SU-DHL-6 (cell line): Measurements from ENCODE around the gene PPP2R5C.

ENCODE experiments used
- H2AFZ ChIP-seq: fragments of 200-600 bp; sonication (generic); 2 replicates; pipeline ENCODE4 v1.6.1; 2014; ENCODE audit warnings: low read depth, mild to moderate bottlenecking, moderate library complexity, mixed read lengths, antibody characterized with exemption, low read length; ENCODE audit not compliant: severe bottlenecking
- H3F3A ChIP-seq: fragments of 200-600 bp; shearing (Covaris generic); 2 replicates; pipeline ENCODE4 v1.6.0; 2016; ENCODE audit warnings: antibody characterized with exemption, mild to moderate bottlenecking; ENCODE audit not compliant: insufficient read depth
- H3K27ac ChIP-seq: fragments of 200-600 bp; sonication (generic); 2 replicates; pipeline ENCODE4 v1.5.1; 2016; ENCODE audit warnings: low read depth, mild to moderate bottlenecking, low read length, moderate library complexity, mixed read lengths
- H3K27me3 ChIP-seq: fragments of 200-600 bp; sonication (generic), shearing (Covaris generic); 2 replicates; pipeline ENCODE4 v1.6.0; 2014; ENCODE audit warnings: mild to moderate bottlenecking, low read length
- H3K36me3 ChIP-seq: fragments of 200-600 bp; sonication (generic); 2 replicates; pipeline ENCODE4 v1.6.1; 2014; ENCODE audit warnings: mild to moderate bottlenecking, low read length, mixed read lengths
- H3K4me2 ChIP-seq: fragments of 300-600, 200-600 bp; shearing (Covaris generic), sonication (generic); 2 replicates; pipeline ENCODE4 v1.6.0; 2014; ENCODE audit warnings: low read length, low read depth, mild to moderate bottlenecking; ENCODE audit not compliant: poor library complexity, severe bottlenecking
- H3K4me3 ChIP-seq: fragments of 200-600 bp; sonication (generic); 2 replicates; pipeline ENCODE4 v1.5.1; 2014; ENCODE audit warnings: antibody characterized with exemption, low read length, mild to moderate bottlenecking, mixed read lengths; ENCODE audit not compliant: insufficient read depth, poor library complexity, severe bottlenecking
- H3K79me2 ChIP-seq: fragments of 200-600 bp; sonication (generic); 2 replicates; pipeline ENCODE4 v1.6.1; 2014; ENCODE audit warnings: mild to moderate bottlenecking, low read length, moderate library complexity; ENCODE audit not compliant: insufficient read depth
- H3K9ac ChIP-seq: fragments of 200-600 bp; sonication (generic); 2 replicates; pipeline ENCODE4 v1.7.0; 2014; ENCODE audit warnings: mild to moderate bottlenecking, low read length
- H3K9me2 ChIP-seq: fragments of 200-600 bp; sonication (generic); replicated peaks from 2 replicates; pipeline ENCODE4 v1.6.1; 2014; ENCODE audit warnings: low read length; ENCODE audit not compliant: insufficient read depth
- H3K9me3 ChIP-seq: fragments of 200-600 bp; sonication (generic); 2 replicates; pipeline ENCODE4 v1.6.1; 2014; ENCODE audit warnings: low read length, mixed read lengths; ENCODE audit not compliant: insufficient read depth
- H4K20me1 ChIP-seq: fragments of 200-600 bp; sonication (generic); 2 replicates; pipeline ENCODE4 v1.6.1; 2014; ENCODE audit warnings: low read depth, mild to moderate bottlenecking, antibody characterized with exemption, low read length, moderate library complexity, mixed read lengths
- EZH2phosphoT487 ChIP-seq: fragments of 200-600 bp; sonication (generic), shearing (Covaris generic); conservative IDR thresholded peaks from 2 replicates; pipeline ENCODE4 v1.6.1; 2018; ENCODE audit warnings: mild to moderate bottlenecking, antibody characterized with exemption, low read length, moderate library complexity, mixed read lengths
- TF ChIP-seq, protein P1 (sequence below): fragments of 200-600 bp; sonication (generic); IDR thresholded peaks from one replicate; pipeline ENCODE4 v1.5.1; 2017; ENCODE audit warnings: antibody characterized with exemption, mild to moderate bottlenecking, low read length, moderate library complexity; ENCODE audit not compliant: insufficient read depth, poor library complexity, severe bottlenecking

PPP2R5C gene

DNA sequence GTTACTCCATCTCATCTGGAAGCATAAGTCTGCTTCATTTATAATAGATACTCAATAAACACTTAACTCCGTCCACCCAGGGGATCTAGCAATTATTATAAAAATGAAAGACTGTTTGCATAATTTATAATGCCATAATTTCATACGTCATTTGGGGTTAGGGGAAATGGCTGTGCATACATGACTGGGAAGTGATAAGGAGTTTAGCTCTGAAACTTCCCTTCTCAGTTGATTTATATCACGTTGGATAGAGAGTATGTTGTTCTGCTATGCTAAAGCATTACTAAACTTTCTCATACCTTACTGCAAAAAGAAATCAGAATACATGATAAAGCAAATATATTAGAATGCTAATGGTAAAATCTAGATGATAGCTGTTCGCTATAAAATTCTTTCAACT lies 112.5 kb downstream of the PPP2R5C start:
- H3K4me2 ChIP-seq: peak overlapping the region; percentile 79
- no peak overlapping the region for H3K4me3 ChIP-seq
- 0 out of 2 replicates have a peak, but pooled peaks cover 6% of the 10 kb centered on the region for H4K20me1 ChIP-seq
- H3K27ac ChIP-seq: peak overlapping the region; percentile 95
- no peaks in the 10 kb centered on the region for H3K9me3 ChIP-seq
- peaks cover 86% of the 10 kb centered on the region for H3K79me2 ChIP-seq
- H3F3A ChIP-seq: peaks cover 35% of the 10 kb centered on the region
- H2AFZ ChIP-seq: no peak overlapping the region
- TF ChIP-seq, protein P1, sequence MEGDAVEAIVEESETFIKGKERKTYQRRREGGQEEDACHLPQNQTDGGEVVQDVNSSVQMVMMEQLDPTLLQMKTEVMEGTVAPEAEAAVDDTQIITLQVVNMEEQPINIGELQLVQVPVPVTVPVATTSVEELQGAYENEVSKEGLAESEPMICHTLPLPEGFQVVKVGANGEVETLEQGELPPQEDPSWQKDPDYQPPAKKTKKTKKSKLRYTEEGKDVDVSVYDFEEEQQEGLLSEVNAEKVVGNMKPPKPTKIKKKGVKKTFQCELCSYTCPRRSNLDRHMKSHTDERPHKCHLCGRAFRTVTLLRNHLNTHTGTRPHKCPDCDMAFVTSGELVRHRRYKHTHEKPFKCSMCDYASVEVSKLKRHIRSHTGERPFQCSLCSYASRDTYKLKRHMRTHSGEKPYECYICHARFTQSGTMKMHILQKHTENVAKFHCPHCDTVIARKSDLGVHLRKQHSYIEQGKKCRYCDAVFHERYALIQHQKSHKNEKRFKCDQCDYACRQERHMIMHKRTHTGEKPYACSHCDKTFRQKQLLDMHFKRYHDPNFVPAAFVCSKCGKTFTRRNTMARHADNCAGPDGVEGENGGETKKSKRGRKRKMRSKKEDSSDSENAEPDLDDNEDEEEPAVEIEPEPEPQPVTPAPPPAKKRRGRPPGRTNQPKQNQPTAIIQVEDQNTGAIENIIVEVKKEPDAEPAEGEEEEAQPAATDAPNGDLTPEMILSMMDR: no peak
- TF ChIP-seq EZH2phosphoT487: no peak
- H3K36me3 ChIP-seq: no peaks in the 10 kb centered on the region
- no peaks in the 10 kb centered on the region for H3K27me3 ChIP-seq
- H3K9ac ChIP-seq: no peak overlapping the region
- no peaks in the 10 kb centered on the region for H3K9me2 ChIP-seq

- no peak overlapping the region for H2AFZ ChIP-seq
- no peaks in the 10 kb centered on the region for H3K9me2 ChIP-seq
- H4K20me1 ChIP-seq: peaks cover 6% of the 10 kb centered on the region; the same call in 1 of the 2 replicates
- H3K4me2 ChIP-seq: peak overlapping the region; percentile 79
- H3F3A ChIP-seq: peaks cover 32% of the 10 kb centered on the region
- no peaks in the 10 kb centered on the region for H3K36me3 ChIP-seq
- H3K27me3 ChIP-seq: no peaks in the 10 kb centered on the region
- H3K9ac ChIP-seq: peak overlapping the region; percentile 51
- peaks cover 86% of the 10 kb centered on the region for H3K79me2 ChIP-seq
- peak overlapping the region; percentile 44 for H3K4me3 ChIP-seq
- no peaks in the 10 kb centered on the region for H3K9me3 ChIP-seq
- H3K27ac ChIP-seq: peak overlapping the region; percentile 95
- TF ChIP-seq, protein P1: no peak
- no peak for TF ChIP-seq EZH2phosphoT487
These were observed 113.7 kb downstream of the PPP2R5C start for GRCh38 chr14:101875041-101875726.

DNA sequence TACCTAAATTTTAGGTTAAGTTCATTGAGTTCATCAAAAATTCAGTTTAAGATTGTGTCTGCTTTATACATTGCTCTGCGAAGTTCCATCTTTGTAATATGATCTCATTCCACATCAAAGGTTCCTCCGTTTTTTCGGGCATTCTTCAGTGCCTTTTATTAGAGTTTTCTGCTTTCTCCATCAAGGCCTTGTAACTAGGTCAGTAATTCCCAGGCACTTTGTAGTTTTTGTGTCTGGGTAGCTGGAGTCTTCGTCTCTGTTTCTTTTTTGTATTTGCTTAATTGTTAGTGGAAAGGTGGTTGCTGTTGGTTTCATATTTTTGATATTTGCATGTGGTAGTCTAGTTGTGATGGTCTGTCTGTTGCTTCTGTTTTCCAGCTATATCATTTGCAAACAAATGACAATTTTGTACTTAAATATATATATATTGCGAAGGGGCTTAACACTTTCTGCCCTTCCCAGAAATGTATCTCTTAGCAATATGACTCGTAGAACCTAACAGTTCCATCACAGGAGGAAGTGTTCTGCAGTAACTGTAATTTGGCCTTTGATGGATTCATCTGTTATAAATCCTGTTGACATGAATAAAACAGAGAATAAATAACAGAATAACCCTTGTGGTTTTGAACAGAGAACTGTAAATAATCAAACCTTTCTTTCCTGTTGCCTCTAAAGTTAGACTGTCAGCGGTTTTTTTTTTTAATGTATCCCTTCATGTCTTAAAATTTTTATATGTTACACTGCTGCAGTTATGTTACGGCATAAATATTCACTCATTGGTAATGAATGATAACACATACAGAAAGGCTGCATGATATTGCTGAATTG lies 114.4 kb downstream of the PPP2R5C start:
- TF ChIP-seq, protein P1: no peak
- no peak for TF ChIP-seq EZH2phosphoT487
- Histone ChIP-seq H3K79me2 (peaks cover 86% of the 10 kb centered on the region), H2AFZ (no peak overlapping the region), H3K4me3 (peak overlapping the region; percentile 44), H3K27ac (peak overlapping the region; percentile 95), H3K9ac (peak overlapping the region; percentile 51), H3F3A (peaks cover 31% of the 10 kb centered on the region), H3K9me2 (no peaks in the 10 kb centered on the region), H4K20me1 (peaks cover 6% of the 10 kb centered on the region; the same call in 1 of the 2 replicates), H3K36me3 (no peaks in the 10 kb centered on the region), H3K9me3 (no peaks in the 10 kb centered on the region), H3K27me3 (no peaks in the 10 kb centered on the region), H3K4me2 (peak overlapping the region; percentile 79)
